Retinal pigment epithelial cell (primary cell): ENCODE measurements around the gene FRMPD1.

Experiments used
- DNase-seq: peaks from one replicate; pipeline ENCODE4 v3.0.0-alpha.2; 2010; ENCODE audit warnings: low read depth
- H3K4me3 ChIP-seq: 2 replicates; pipeline ENCODE4 v1.5.1; 2011; ENCODE audit warnings: mild to moderate bottlenecking, low read length, control low read depth, moderate library complexity
- CTCF ChIP-seq: conservative IDR thresholded peaks from 2 replicates; pipeline ENCODE4 v1.5.1; 2011; ENCODE audit warnings: low read depth, low read length, control low read depth, inconsistent platforms

Gene FRMPD1

GRCh38 chr9:37611961-37612360, 38.8 kb upstream of the FRMPD1 start:
- no peak overlapping the region for H3K4me3 ChIP-seq
- TF ChIP-seq CTCF = no peak
- DNase-seq = no peak

- TF ChIP-seq CTCF = no peak
- no peak for DNase-seq
- no peak overlapping the region for H3K4me3 ChIP-seq
These were observed 33.6 kb upstream of the FRMPD1 start for GRCh38 chr9:37617161-37617560.

- no peak for TF ChIP-seq CTCF
- H3K4me3 ChIP-seq = no peak overlapping the region
- peak; percentile 12 for DNase-seq
These were observed 32.9 kb upstream of the FRMPD1 start for GRCh38 chr9:37617832-37618231.

- DNase-seq = no peak
- no peak for TF ChIP-seq CTCF
- no peak overlapping the region for H3K4me3 ChIP-seq
These were observed 31.9 kb upstream of the FRMPD1 start for GRCh38 chr9:37618817-37619216.

GRCh38 chr9:37619806-37620205, 30.9 kb upstream of the FRMPD1 start:
- no peak overlapping the region for H3K4me3 ChIP-seq
- no peak for TF ChIP-seq CTCF
- no peak for DNase-seq

- no peak for TF ChIP-seq CTCF
- no peak overlapping the region for H3K4me3 ChIP-seq
- DNase-seq = no peak
These were observed 30.4 kb upstream of the FRMPD1 start for GRCh38 chr9:37620396-37620795.

- H3K4me3 ChIP-seq = no peak overlapping the region
- no peak for DNase-seq
These were observed 29.3 kb upstream of the FRMPD1 start for GRCh38 chr9:37621273-37622121.

More at GRCh38 chr9:37621273-37622121, 29.3 kb upstream of the FRMPD1 start:
- TF ChIP-seq CTCF = no peak
